NCI-H446 treated with DMSO at 0.1 percent for 48 hours (cell line): Measurements from ENCODE around the gene CASD1.

ENCODE experiments used
- DNase-seq: peaks from one replicate; lab custom pipeline; 2025; lab: John Stamatoyannopoulos, UW

CASD1 gene

GRCh38 chr7:94580601-94581000, 71.0 kb downstream of the CASD1 start:
- DNase-seq, result no peak

- DNase-seq, result no peak
Observed at GRCh38 chr7:94584113-94584512, 74.5 kb downstream of the CASD1 start.

GRCh38 chr7:94588075-94588474, 78.5 kb downstream of the CASD1 start:
- DNase-seq, result no peak

- no peak for DNase-seq
Observed at GRCh38 chr7:94590526-94591162, 81.0 kb downstream of the CASD1 start.

- DNase-seq, result no peak
Observed at GRCh38 chr7:94591176-94591575, 81.6 kb downstream of the CASD1 start.

- no peak for DNase-seq
Observed at GRCh38 chr7:94594882-94595281, 85.3 kb downstream of the CASD1 start.

- no peak for DNase-seq
Observed at GRCh38 chr7:94595717-94596116, 86.1 kb downstream of the CASD1 start.

GRCh38 chr7:94600267-94600666, 90.7 kb downstream of the CASD1 start:
- DNase-seq, result no peak

GRCh38 chr7:94602181-94602580, 92.6 kb downstream of the CASD1 start:
- DNase-seq, result no peak

GRCh38 chr7:94605031-94605430, 95.4 kb downstream of the CASD1 start:
- DNase-seq, result no peak
